ENCODE measurements around the gene HOXA5. TPM values are rescaled to one million over a fixed set of nuclear protein-coding genes. Genes with fewer than 3 reads are reported as not detected.

The HOXA5 gene
- total RNA-seq (not detected), polyA plus RNA-seq (not detected), total RNA-seq (0 to 0.17 (median 0.04) reads per million in 6 experiments)

- Mint-ChIP-seq H3K9me3 (peaks cover 0 to 2% (median 0%) of the 10 kb centered on the region in 9 donors), H3K27me3 (peaks cover 31 to 75% (median 49%) of the 10 kb centered on the region in 5 donors), H3K4me1 (peaks cover 5 to 12% (median 8%) of the 10 kb centered on the region in 4 donors), H3K36me3 (no peaks in the 10 kb centered on the region), H3K4me3 (peak within 1 kb of the TSS in 7 of 10 donors; percentile 20 to 48 (median 43)), H3K27ac (peak within 1 kb of the TSS in 1 of 10 donors; percentile 44)
- DNase-seq (no peak), ATAC-seq (no peak)
- POLR2A ChIA-PET: interaction anchor here (1.4 kb wide), 1 partner anchor 12 kb away, joined by 4 read pairs; no protein-coding TSS in a partner anchor
These were observed at the start of gene HOXA5 for GRCh38 chr7:27143023-27143949. Gene HOXA5, minus strand, starts transcription at chr7:27143681. Its CDS starts 74 bp downstream, at chr7:27143607.

DNA sequence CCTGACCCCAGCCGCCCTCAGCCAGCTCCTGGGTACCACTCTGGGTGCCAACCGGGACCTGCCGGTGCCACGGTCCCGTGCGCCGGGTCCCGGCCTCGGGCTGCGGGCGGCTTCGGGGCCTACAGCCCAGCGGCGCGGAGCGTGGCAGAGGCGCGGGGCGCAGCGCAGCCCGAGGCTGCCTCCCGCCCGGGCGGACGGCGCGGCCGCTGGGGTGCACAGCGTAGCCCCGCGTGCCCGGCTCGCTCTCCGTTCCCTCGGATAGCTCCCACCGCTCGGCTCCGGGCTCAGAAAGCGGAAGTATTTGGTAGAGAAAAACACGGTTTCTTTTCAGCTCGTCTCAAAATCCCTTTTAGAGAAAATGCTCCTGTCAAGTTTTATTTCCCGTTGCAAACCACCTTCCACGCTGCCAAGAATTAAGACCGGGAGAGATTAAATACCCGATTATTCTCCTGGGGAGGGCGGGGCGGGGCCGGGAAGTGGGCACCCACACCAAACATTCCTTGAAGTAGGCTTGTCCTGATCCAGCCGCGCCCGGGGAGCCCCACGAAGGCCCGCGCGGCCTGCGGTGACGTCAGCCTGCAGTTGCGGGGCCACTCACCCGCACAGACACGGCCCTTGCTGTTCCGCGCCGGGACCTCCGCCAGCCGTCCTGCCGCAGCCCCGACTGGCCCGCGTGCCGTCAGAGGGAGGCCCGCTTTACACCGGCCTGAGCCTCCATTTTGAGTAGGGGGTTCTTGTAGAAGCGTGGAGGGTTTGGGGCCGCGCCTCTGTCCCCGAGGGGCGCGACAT, 49.3 kb upstream of the HOXA5 start:
- H3K4me1 Mint-ChIP-seq: peaks cover 18 to 41% (median 36%) of the 10 kb centered on the region in 4 donors

GRCh38 chr7:27191833-27192545, 48.5 kb upstream of the HOXA5 start:
- peaks cover 0 to 4% (median 0%) of the 10 kb centered on the region in 9 donors for H3K9me3 Mint-ChIP-seq

More for the DNA sequence above, 49.3 kb upstream of the HOXA5 start:
- DNase-seq (no peak), ATAC-seq (peak; percentile 57 to 61)
- POLR2A ChIA-PET: interaction anchor here (0.6 to 1.4 kb wide), 3 partner anchors 20 to 729 kb away, joined by 3 to 4 read pairs (median 4); no protein-coding TSS in a partner anchor
- Mint-ChIP-seq H3K4me3 (peak overlapping the region; percentile 49 to 83 (median 74)), H3K36me3 (peaks cover 2 to 6% (median 5%) of the 10 kb centered on the region in 3 donors), H3K9me3 (peaks cover 0 to 8% (median 0%) of the 10 kb centered on the region in 9 donors), H3K27ac (peak overlapping the region in 1 of 10 donors; percentile 65), H3K27me3 (peaks cover 67 to 99% (median 78%) of the 10 kb centered on the region in 5 donors)

DNA sequence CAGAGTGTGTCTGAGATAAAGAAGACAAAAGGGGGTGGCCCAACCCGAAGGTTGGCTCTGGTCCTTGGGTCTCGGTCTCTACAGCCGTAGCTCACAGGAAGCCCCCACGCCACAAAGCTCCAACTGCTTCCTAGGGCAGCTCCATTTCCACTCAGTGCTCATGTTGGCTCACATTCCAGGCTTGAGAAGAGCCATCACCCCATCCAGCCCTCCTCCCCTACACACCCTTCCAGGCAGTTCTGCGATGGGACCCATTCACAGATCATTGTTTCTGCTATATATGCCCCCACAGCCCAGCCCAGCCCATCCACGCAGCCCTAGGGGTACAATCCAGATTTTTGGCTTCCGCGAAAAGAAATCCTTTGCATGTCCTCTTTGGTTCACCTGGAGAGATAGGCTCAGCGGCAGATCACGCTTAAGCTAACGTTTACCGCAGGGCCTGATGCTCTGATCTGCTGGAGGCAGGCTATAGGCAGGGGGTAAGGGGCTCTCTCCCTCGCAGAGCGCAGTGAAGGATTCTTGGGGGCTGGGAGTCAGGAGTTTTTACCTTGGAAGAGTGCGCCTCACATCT, 47.8 kb upstream of the HOXA5 start:
- no peak for ATAC-seq
- Mint-ChIP-seq H3K27ac (peak overlapping the region in 1 of 10 donors; percentile 72), H3K4me3 (peak overlapping the region in 6 of 10 donors; percentile 1 to 66 (median 32)), H3K27me3 (peaks cover 68 to 99% (median 79%) of the 10 kb centered on the region in 5 donors), H3K9me3 (peaks cover 0 to 4% (median 0%) of the 10 kb centered on the region in 9 donors), H3K4me1 (peaks cover 19 to 52% (median 43%) of the 10 kb centered on the region in 4 donors), H3K36me3 (peaks cover 0 to 6% (median 2%) of the 10 kb centered on the region in 3 donors)
- POLR2A ChIA-PET: interaction anchor here (1.1 to 1.6 kb wide), 2 partner anchors 8 to 34 kb away, joined by 3 to 5 read pairs; partner anchors contain the start of genes HOXA13 and HOXA7
- no peak for DNase-seq

More at GRCh38 chr7:27191833-27192545, 48.5 kb upstream of the HOXA5 start:
- peak overlapping the region; percentile 34 to 82 (median 67) for H3K4me3 Mint-ChIP-seq
- H3K36me3 Mint-ChIP-seq: peaks cover 0 to 6% (median 2%) of the 10 kb centered on the region in 3 donors
- ATAC-seq (peak in 1 of 2 donors; percentile 13), DNase-seq (no peak)
- H3K4me1 Mint-ChIP-seq: peaks cover 19 to 49% (median 41%) of the 10 kb centered on the region in 4 donors
- peak overlapping the region in 1 of 10 donors; percentile 52 for H3K27ac Mint-ChIP-seq
- H3K27me3 Mint-ChIP-seq: peaks cover 67 to 99% (median 78%) of the 10 kb centered on the region in 5 donors
- POLR2A ChIA-PET: interaction anchor here (0.6 to 1.4 kb wide), 2 partner anchors 19 to 541 kb away, joined by 4 read pairs; no protein-coding TSS in a partner anchor

GRCh38 chr7:27189997-27190748, 46.7 kb upstream of the HOXA5 start:
- ATAC-seq (no peak), DNase-seq (no peak)
- Mint-ChIP-seq H3K4me3 (peak overlapping the region in 6 of 10 donors; percentile 12 to 88 (median 56)), H3K27ac (peak overlapping the region in 5 of 10 donors; percentile 6 to 81 (median 44)), H3K4me1 (peaks cover 26 to 63% (median 54%) of the 10 kb centered on the region in 4 donors), H3K9me3 (peaks cover 0 to 4% (median 0%) of the 10 kb centered on the region in 9 donors), H3K27me3 (peaks cover 69 to 99% (median 82%) of the 10 kb centered on the region in 5 donors), H3K36me3 (peaks cover 0 to 9% (median 2%) of the 10 kb centered on the region in 3 donors)
- POLR2A ChIA-PET: interaction anchor here (1.1 to 1.6 kb wide), 2 partner anchors 10 to 33 kb away, joined by 3 to 5 read pairs; partner anchors contain the start of genes HOXA13 and HOXA7

GRCh38 chr7:27189295-27189996, 46.0 kb upstream of the HOXA5 start:
- ATAC-seq: no peak
- Mint-ChIP-seq H3K27me3 (peaks cover 69 to 99% (median 81%) of the 10 kb centered on the region in 5 donors), H3K9me3 (peaks cover 0 to 4% (median 0%) of the 10 kb centered on the region in 9 donors), H3K36me3 (peaks cover 0 to 9% (median 2%) of the 10 kb centered on the region in 3 donors), H3K27ac (peak overlapping the region in 5 of 10 donors; percentile 6 to 81 (median 44)), H3K4me1 (peaks cover 32 to 70% (median 61%) of the 10 kb centered on the region in 4 donors), H3K4me3 (peak overlapping the region in 9 of 10 donors; percentile 32 to 88 (median 77))
- POLR2A ChIA-PET: interaction anchor here (1.9 kb wide), 1 partner anchor 9 kb away, joined by 4 read pairs; no protein-coding TSS in a partner anchor
- no peak for DNase-seq

- DNase-seq (peak in 5 of 10 donors; percentile 0 to 74 (median 50)), ATAC-seq (peak; percentile 35 to 54)
- H3K36me3 Mint-ChIP-seq: peaks cover 0 to 9% (median 2%) of the 10 kb centered on the region in 3 donors
- POLR2A ChIA-PET: interaction anchor here (1.3 to 3.5 kb wide), 3 partner anchors 9 to 16 kb away, joined by 3 to 18 read pairs (median 4); no protein-coding TSS in a partner anchor
- peak overlapping the region; percentile 63 to 88 (median 76) for H3K4me3 Mint-ChIP-seq
- peaks cover 0 to 4% (median 0%) of the 10 kb centered on the region in 9 donors for H3K9me3 Mint-ChIP-seq
- H3K27ac Mint-ChIP-seq: peak overlapping the region in 9 of 10 donors; percentile 17 to 76 (median 55)
- peaks cover 32 to 74% (median 66%) of the 10 kb centered on the region in 4 donors for H3K4me1 Mint-ChIP-seq
- peaks cover 63 to 99% (median 76%) of the 10 kb centered on the region in 5 donors for H3K27me3 Mint-ChIP-seq
These were observed 45.2 kb upstream of the HOXA5 start for GRCh38 chr7:27188386-27189294.

- DNase-seq (peak in 1 of 10 donors; percentile 17), ATAC-seq (no peak)
- H3K27ac Mint-ChIP-seq: peak overlapping the region in 5 of 10 donors; percentile 17 to 75 (median 55)
- peak overlapping the region; percentile 63 to 88 (median 76) for H3K4me3 Mint-ChIP-seq
- H3K9me3 Mint-ChIP-seq: peaks cover 0 to 4% (median 0%) of the 10 kb centered on the region in 9 donors
- H3K27me3 Mint-ChIP-seq: peaks cover 61 to 100% (median 74%) of the 10 kb centered on the region in 5 donors
- POLR2A ChIA-PET: interaction anchor here (0.7 to 3.5 kb wide), 5 partner anchors 8 to 988 kb away, joined by 3 to 18 read pairs (median 3); no protein-coding TSS in a partner anchor
- peaks cover 33 to 73% (median 64%) of the 10 kb centered on the region in 4 donors for H3K4me1 Mint-ChIP-seq
- H3K36me3 Mint-ChIP-seq: peaks cover 0 to 9% (median 2%) of the 10 kb centered on the region in 3 donors
These were observed 44.2 kb upstream of the HOXA5 start for GRCh38 chr7:27187475-27188385.

Measured in naive thymus-derived CD8-positive, alpha-beta T cell (primary cell).